Breast epithelium (tissue), 4 donors: ENCODE measurements around the gene COQ8B. TPM values are rescaled to one million over a fixed set of nuclear protein-coding genes. Genes with fewer than 3 reads are reported as not detected.
"Not testable (repeated sequence)": the region's sequence is repeated elsewhere in the genome, so short reads cannot be mapped to it uniquely, and the experiment has no call there.

Source experiments
- DNase-seq, 2 donors: peaks; one replicate each; pipeline ENCODE4 v3.0.0-alpha.2; 2019; ENCODE audit warnings: low spot score in 2 of 2
- H3K27ac ChIP-seq, 2 donors: fragments of 200-600 bp; sonication (generic) in 1 of 2; one replicate each; pipeline ENCODE4 v1.5.1; 2016 to 2019; ENCODE audit warnings: mild to moderate bottlenecking in 1 of 2
- H3K27me3 ChIP-seq, 2 donors: fragments of 200-600 bp; sonication (generic) in 1 of 2; one replicate each; pipeline versions ENCODE4 v1.5.1 to v1.6.0; 2017 to 2019; ENCODE audit warnings: control low read depth in 1 of 2, mild to moderate bottlenecking in 1 of 2
- H3K36me3 ChIP-seq: fragments of 200-600 bp; one replicate; pipeline ENCODE4 v1.5.1; 2019
- H3K4me1 ChIP-seq, 2 donors: fragments of 200-600 bp; sonication (generic); one replicate each; pipeline ENCODE4 v1.5.1; 2016 to 2019; ENCODE audit warnings: control low read depth in 1 of 2
- H3K4me3 ChIP-seq, 3 donors: fragments of 200-600 bp; sonication (generic); 1 replicate in 2 of 3; 2 replicates in 1 of 3; pipeline ENCODE4 v1.5.1; 2016 to 2019; ENCODE audit warnings: mild to moderate bottlenecking in 3 of 3, moderate library complexity in 2 of 3
- H3K9me3 ChIP-seq, 2 donors: fragments of 200-600 bp; sonication (generic) in 1 of 2; one replicate each; pipeline ENCODE4 v1.5.1; 2016 to 2019; ENCODE audit warnings: control low read depth in 1 of 2
- CTCF ChIP-seq, 3 donors: fragments of 450-650 bp; IDR thresholded peaks; one replicate each; pipeline ENCODE4 v1.5.1; 2016 to 2017; ENCODE audit warnings: antibody characterized with exemption in 3 of 3, mild to moderate bottlenecking in 3 of 3, moderate library complexity in 3 of 3
- POLR2A ChIP-seq: fragments of 450-650 bp; IDR thresholded peaks from one replicate; pipeline ENCODE4 v1.6.1; 2016; ENCODE audit warnings: antibody characterized with exemption, mild to moderate bottlenecking, moderate library complexity
- POLR2AphosphoS5 ChIP-seq, 3 donors: sonication (generic); formaldehyde crosslinking; IDR thresholded peaks; one replicate each; pipeline ENCODE4 v1.6.1; 2017; ENCODE audit warnings: antibody characterized with exemption in 3 of 3
- intact Hi-C: fragments of 100-400 bp; cut with DNase I; formaldehyde crosslinking; loops from one replicate; pipeline ENCODE4 v1.15.1; 2023; ENCODE audit warnings: low total_unique reads
- total RNA-seq, 3 donors: library from RNA; depleted of rRNA; stranded (reverse); fragments of >200 nt; gene quantifications; one replicate each; pipeline ENCODE4 v1.1.0, GENCODE V29; 2016

The COQ8B gene
- total RNA-seq, 3 donors from 2014 or later: 28.2 to 50.8 (median 45.7) TPM

- intact Hi-C loops: no loop called here
- H3K27ac ChIP-seq: peak overlapping the region; percentile 69 to 87
- no peaks in the 10 kb centered on the region for H3K27me3 ChIP-seq
- TF ChIP-seq POLR2A: no peak
- peak overlapping the region in 1 of 3 donors; percentile 35 for H3K4me3 ChIP-seq
- no peak for DNase-seq
- peaks cover 8% of the 10 kb centered on the region for H3K36me3 ChIP-seq
- H3K9me3 ChIP-seq: no peaks in the 10 kb centered on the region
- no peaks in the 10 kb centered on the region for H3K4me1 ChIP-seq
These were observed 22.5 kb upstream of the COQ8B start for GRCh38 chr19:40739030-40739839.

- Histone ChIP-seq H3K4me3 (no peak overlapping the region), H3K36me3 (peaks cover 15% of the 10 kb centered on the region), H3K27ac (peak overlapping the region in 1 of 2 donors; percentile 38), H3K9me3 (no peaks in the 10 kb centered on the region), H3K27me3 (no peaks in the 10 kb centered on the region), H3K4me1 (no peaks in the 10 kb centered on the region)
- TF ChIP-seq CTCF (IDR thresholded peaks at IDR 0.05): no peak
- TF ChIP-seq POLR2A: no peak
- TF ChIP-seq POLR2AphosphoS5 (IDR thresholded peaks at IDR 0.05): no peak
- no peak for DNase-seq
- intact Hi-C loops: no loop called here
These were observed 20.5 kb upstream of the COQ8B start for GRCh38 chr19:40737102-40737644.

DNA sequence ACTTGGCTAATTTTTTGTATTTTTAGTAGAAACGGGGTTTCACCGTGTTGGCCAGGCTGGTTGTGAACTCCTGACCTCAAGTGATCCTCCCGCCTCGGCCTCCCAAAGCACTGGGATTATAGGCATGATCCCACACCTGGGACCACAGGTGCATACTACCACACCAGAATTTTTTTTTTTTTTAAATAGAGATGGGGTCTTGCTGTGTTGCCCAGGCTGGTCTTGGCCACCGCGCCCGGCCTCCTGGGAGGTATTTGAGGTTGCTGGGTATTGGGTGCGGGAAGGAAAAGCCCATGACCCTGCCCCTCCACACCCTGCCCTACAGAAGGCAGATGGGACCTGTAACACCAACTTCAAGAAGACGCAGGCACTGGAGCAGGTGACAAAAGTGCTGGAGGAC, 20.0 kb upstream of the COQ8B start:
- Histone ChIP-seq H3K27me3 (no peaks in the 10 kb centered on the region), H3K4me3 (no peak overlapping the region), H3K4me1 (no peaks in the 10 kb centered on the region), H3K36me3 (peaks cover 15% of the 10 kb centered on the region), H3K9me3 (no peaks in the 10 kb centered on the region), H3K27ac (no peak overlapping the region)
- intact Hi-C loops: no loop called here
- TF ChIP-seq POLR2A: no peak
- TF ChIP-seq POLR2AphosphoS5 (IDR thresholded peaks at IDR 0.05): no peak
- TF ChIP-seq CTCF (IDR thresholded peaks at IDR 0.05): no peak
- DNase-seq: no peak

DNA sequence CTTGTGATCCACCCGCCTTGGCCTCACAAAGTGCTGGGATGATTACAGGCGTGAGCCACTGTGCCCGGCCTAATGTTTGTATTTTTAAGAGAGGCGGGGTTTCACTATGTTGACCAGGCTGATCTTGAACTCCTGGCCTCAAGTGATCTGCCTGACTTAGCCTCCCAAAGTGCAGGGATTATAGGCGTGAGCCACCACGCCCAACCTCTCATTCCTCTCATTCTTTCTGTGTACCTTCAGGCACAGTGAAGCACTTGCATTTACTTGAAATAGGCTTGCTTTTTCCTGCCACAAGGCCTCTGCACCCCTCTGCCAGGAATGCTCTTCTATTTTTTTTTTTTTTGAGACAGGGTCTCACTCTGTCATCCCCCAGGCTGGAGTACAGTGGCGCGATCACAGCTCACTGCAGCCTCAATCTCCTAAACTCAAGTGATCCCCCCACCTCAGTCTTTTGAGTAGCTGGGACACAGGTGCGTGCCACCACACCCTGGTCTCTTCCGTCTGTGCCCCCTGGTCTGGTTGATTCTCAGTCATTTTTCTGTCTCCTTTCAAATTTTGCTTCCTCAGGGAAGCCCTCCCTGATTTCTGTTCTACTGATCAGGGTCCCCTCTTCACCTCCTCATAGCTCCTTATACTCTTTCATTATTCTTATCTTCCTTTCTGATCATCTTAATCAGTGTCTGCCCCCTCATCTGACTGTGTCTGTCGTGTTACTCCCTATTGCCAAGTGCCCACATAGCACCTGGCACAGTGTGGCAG, 18.5 kb upstream of the COQ8B start:
- TF ChIP-seq POLR2AphosphoS5 (IDR thresholded peaks at IDR 0.05) (no peak), POLR2A (no peak), CTCF (IDR thresholded peaks at IDR 0.05) (no peak)
- no peak overlapping the region for H3K27ac ChIP-seq
- H3K27me3 ChIP-seq: no peaks in the 10 kb centered on the region
- H3K9me3 ChIP-seq: no peaks in the 10 kb centered on the region
- no peak for DNase-seq
- intact Hi-C loops: no loop called here
- H3K4me3 ChIP-seq: no peak overlapping the region
- no peaks in the 10 kb centered on the region for H3K4me1 ChIP-seq
- peaks cover 15% of the 10 kb centered on the region for H3K36me3 ChIP-seq

DNA sequence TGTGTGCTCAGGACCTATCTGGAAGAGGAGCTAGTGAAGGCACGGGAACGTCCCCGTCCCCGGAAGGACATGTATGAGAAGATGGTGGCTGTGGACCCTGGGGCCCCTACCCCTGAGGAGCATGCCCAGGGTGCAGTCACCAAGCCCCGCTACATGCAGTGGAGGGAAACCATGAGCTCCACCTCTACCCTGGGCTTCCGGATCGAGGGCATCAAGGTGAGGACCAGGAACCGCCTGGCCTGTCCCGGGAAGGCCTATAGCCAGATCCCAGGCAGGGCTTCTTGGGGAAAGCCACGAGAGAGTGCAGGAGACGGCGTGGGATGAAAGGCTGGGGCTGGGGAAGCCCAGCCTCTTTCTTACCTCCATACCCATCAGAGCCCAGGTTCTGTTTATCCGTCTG, 16.5 kb upstream of the COQ8B start:
- no peak for DNase-seq
- Histone ChIP-seq H3K4me3 (no peak overlapping the region), H3K4me1 (no peaks in the 10 kb centered on the region), H3K9me3 (no peaks in the 10 kb centered on the region), H3K27me3 (no peaks in the 10 kb centered on the region), H3K27ac (no peak overlapping the region), H3K36me3 (peaks cover 8% of the 10 kb centered on the region)
- intact Hi-C loops: no loop called here
- TF ChIP-seq CTCF (IDR thresholded peaks at IDR 0.05) (no peak), POLR2A (no peak), POLR2AphosphoS5 (IDR thresholded peaks at IDR 0.05) (no peak)

- H3K4me3 ChIP-seq, H3K9me3 ChIP-seq, H3K27ac ChIP-seq, DNase-seq, intact Hi-C loops, H3K4me1 ChIP-seq, H3K27me3 ChIP-seq: not testable (repeated sequence)
- H3K36me3 ChIP-seq: peaks cover 12% of the 10 kb centered on the region
These were observed 15.6 kb upstream of the COQ8B start for GRCh38 chr19:40732304-40732703.

DNA sequence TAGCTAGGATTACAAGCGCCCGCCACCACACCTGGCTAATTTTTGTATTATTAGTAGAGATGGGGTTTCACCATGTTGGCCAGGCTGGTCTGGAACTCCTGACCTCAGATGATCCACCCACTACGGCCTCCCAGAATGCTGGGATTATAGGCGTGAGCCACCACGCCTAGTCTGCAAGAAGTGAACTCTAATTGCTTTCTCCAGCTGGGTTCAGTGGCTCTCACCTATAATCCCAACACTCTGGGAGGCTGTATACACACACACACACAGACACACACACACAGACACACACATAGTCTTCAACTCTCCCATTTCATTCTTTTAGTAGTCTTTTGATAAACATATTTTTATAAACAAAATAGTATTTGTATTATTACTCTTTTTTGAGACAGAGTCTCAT, 13.4 kb upstream of the COQ8B start:
- intact Hi-C loops, H3K4me1 ChIP-seq, H3K9me3 ChIP-seq, H3K27ac ChIP-seq, H3K4me3 ChIP-seq, DNase-seq, H3K27me3 ChIP-seq: not testable (repeated sequence)
- H3K36me3 ChIP-seq: peaks cover 12% of the 10 kb centered on the region
